Measurements from ENCODE around the gene NFATC2.

- TF ChIP-seq CTCF (IDR thresholded peaks at IDR 0.05 in 4 of 5, conservative IDR thresholded peaks at IDR 0.05 in 1 of 5) (no peak), POLR2A (IDR thresholded peaks at IDR 0.05) (no peak)
Measured at GRCh38 chr20:51437182-51437924, 105.2 kb downstream of the NFATC2 start.
